ENCODE measurements around the gene EFCAB14. TPM values are rescaled to one million over a fixed set of nuclear protein-coding genes. Genes with fewer than 3 reads are reported as not detected.

Gene EFCAB14
- total RNA-seq, 1 donor from 2014 or later = 50.7 TPM

DNA sequence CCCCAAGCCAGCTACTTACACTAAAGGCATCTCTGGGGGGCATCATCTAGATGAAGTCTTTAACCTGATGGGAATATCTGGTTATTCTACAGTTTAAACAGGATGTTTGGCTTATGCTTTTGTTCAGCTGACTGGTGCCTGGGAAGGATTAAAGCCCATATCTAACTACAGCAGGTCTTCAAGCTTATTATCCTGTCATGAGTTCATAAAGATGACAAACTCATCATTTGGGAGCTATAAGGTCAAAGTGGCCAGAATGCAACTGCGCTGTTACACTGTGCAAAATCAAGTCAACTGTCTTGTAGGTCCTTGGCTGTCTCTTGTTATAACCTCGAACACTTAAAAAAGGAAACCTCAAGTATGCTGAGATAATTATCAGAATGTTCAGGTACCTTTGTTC, 83.7 kb downstream of the EFCAB14 start:
- H3K4me2 ChIP-seq (ENCODE audit: low read length) = no peak overlapping the region
- FAIRE-seq = no peak
- H3K9me3 ChIP-seq (ENCODE audit: insufficient read depth, low read depth, low read length) = no peaks in the 10 kb centered on the region
- no peaks in the 10 kb centered on the region for H3K4me1 Mint-ChIP-seq (ENCODE audit: low read depth, unreplicated experiment)
- no peak for DNase-seq (ENCODE audit: low read depth)
- no peaks in the 10 kb centered on the region for H4K20me1 ChIP-seq (ENCODE audit: insufficient read depth, low read length)
- no peak overlapping the region for H3K27ac Mint-ChIP-seq (ENCODE audit: unreplicated experiment)
- peaks cover 10% of the 10 kb centered on the region for H3K36me3 ChIP-seq (ENCODE audit: insufficient read depth, low read length)
- H3K36me3 Mint-ChIP-seq (ENCODE audit: low read depth, unreplicated experiment) = peaks cover 11% of the 10 kb centered on the region
- no peaks in the 10 kb centered on the region for H3K4me1 ChIP-seq (ENCODE audit: insufficient read depth, low read length)
- no peaks in the 10 kb centered on the region for H3K9me3 Mint-ChIP-seq (ENCODE audit: unreplicated experiment)
- no peak overlapping the region for H2AFZ ChIP-seq (ENCODE audit: low read depth, low read length)
- H3K79me2 ChIP-seq (ENCODE audit: insufficient read depth, low read length) = no peaks in the 10 kb centered on the region
- H3K27me3 Mint-ChIP-seq (ENCODE audit: low read depth, unreplicated experiment) = no peaks in the 10 kb centered on the region
- no peak overlapping the region for H3K4me3 ChIP-seq (ENCODE audit: insufficient read depth, low read depth, low read length)
- H3K27ac ChIP-seq (ENCODE audit: low read depth, low read length) = no peak overlapping the region
- TF ChIP-seq, protein P1, sequence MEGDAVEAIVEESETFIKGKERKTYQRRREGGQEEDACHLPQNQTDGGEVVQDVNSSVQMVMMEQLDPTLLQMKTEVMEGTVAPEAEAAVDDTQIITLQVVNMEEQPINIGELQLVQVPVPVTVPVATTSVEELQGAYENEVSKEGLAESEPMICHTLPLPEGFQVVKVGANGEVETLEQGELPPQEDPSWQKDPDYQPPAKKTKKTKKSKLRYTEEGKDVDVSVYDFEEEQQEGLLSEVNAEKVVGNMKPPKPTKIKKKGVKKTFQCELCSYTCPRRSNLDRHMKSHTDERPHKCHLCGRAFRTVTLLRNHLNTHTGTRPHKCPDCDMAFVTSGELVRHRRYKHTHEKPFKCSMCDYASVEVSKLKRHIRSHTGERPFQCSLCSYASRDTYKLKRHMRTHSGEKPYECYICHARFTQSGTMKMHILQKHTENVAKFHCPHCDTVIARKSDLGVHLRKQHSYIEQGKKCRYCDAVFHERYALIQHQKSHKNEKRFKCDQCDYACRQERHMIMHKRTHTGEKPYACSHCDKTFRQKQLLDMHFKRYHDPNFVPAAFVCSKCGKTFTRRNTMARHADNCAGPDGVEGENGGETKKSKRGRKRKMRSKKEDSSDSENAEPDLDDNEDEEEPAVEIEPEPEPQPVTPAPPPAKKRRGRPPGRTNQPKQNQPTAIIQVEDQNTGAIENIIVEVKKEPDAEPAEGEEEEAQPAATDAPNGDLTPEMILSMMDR (IDR thresholded peaks at IDR 0.05; ENCODE audit: insufficient read depth, low read depth, low read length) = no peak
- no peak for TF ChIP-seq EZH2 (IDR thresholded peaks at IDR 0.05; ENCODE audit: insufficient read depth, low read length)
- H3K4me3 Mint-ChIP-seq (ENCODE audit: unreplicated experiment) = no peak overlapping the region
- H3K9ac ChIP-seq (ENCODE audit: low read length) = no peak overlapping the region
- no peaks in the 10 kb centered on the region for H3K27me3 ChIP-seq (ENCODE audit: insufficient read depth, low read length)

DNA sequence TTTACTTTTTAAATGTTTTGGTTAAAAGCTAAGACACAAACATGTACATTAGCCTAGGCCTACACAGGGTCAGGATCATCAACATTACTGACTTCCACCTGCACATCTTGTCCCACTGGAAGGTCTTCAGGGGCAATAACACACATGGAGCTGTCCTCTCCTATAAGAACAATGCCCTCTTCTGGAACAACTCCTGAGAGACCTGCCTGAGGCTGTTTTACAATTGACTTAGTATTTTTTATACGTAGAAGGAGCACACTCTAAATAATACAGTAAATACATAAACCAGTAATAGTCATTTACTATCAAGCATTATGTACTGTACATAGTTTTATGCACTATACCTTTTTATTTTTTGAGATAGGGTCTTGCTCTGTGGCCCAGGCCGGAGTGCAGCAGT, 88.2 kb downstream of the EFCAB14 start:
- no peaks in the 10 kb centered on the region for H4K20me1 ChIP-seq (ENCODE audit: insufficient read depth, low read length)
- H2AFZ ChIP-seq (ENCODE audit: low read depth, low read length) = no peak overlapping the region
- peaks cover 10% of the 10 kb centered on the region for H3K36me3 ChIP-seq (ENCODE audit: insufficient read depth, low read length)
- FAIRE-seq (no peak), DNase-seq (ENCODE audit: low read depth) (no peak)
- H3K27me3 ChIP-seq (ENCODE audit: insufficient read depth, low read length) = no peaks in the 10 kb centered on the region
- Mint-ChIP-seq H3K4me1 (ENCODE audit: low read depth, unreplicated experiment) (no peaks in the 10 kb centered on the region), H3K36me3 (ENCODE audit: low read depth, unreplicated experiment) (peaks cover 13% of the 10 kb centered on the region), H3K27me3 (ENCODE audit: low read depth, unreplicated experiment) (no peaks in the 10 kb centered on the region), H3K9me3 (ENCODE audit: unreplicated experiment) (no peaks in the 10 kb centered on the region), H3K4me3 (ENCODE audit: unreplicated experiment) (no peak overlapping the region), H3K27ac (ENCODE audit: unreplicated experiment) (no peak overlapping the region)
- no peaks in the 10 kb centered on the region for H3K4me1 ChIP-seq (ENCODE audit: insufficient read depth, low read length)
- no peak overlapping the region for H3K4me3 ChIP-seq (ENCODE audit: insufficient read depth, low read depth, low read length)
- H3K9ac ChIP-seq (ENCODE audit: low read length) = no peak overlapping the region
- no peaks in the 10 kb centered on the region for H3K79me2 ChIP-seq (ENCODE audit: insufficient read depth, low read length)
- H3K4me2 ChIP-seq (ENCODE audit: low read length) = no peak overlapping the region
- TF ChIP-seq EZH2 (IDR thresholded peaks at IDR 0.05; ENCODE audit: insufficient read depth, low read length) = no peak
- TF ChIP-seq, protein P1 (IDR thresholded peaks at IDR 0.05; ENCODE audit: insufficient read depth, low read depth, low read length) = no peak
- H3K9me3 ChIP-seq (ENCODE audit: insufficient read depth, low read depth, low read length) = no peaks in the 10 kb centered on the region
- no peak overlapping the region for H3K27ac ChIP-seq (ENCODE audit: low read depth, low read length)

Other genes starting within 250 kb of the EFCAB14 start
- 0.07 and 0.29 TPM in 2 replicates for gene DMBX1, start 229.3 kb downstream of the EFCAB14 start, total RNA-seq
- not detected in 2 replicates for gene KNCN, start 167.5 kb downstream of the EFCAB14 start, total RNA-seq
- gene MKNK1, start 114.8 kb downstream of the EFCAB14 start, total RNA-seq = 22.8 and 26.9 TPM in 2 replicates
- gene MOB3C, start 102.3 kb downstream of the EFCAB14 start, total RNA-seq = 4.8 and 5.5 TPM in 2 replicates
- 19.3 and 20.2 TPM in 2 replicates for gene ATPAF1, start 50.8 kb downstream of the EFCAB14 start, total RNA-seq
- not detected in 2 replicates for gene TEX38, start 47.3 kb downstream of the EFCAB14 start, total RNA-seq
- gene CYP4B1, start 79.9 kb upstream of the EFCAB14 start, total RNA-seq = not detected in 2 replicates
- not detected in 2 replicates for gene CYP4A11, start 222.4 kb upstream of the EFCAB14 start, total RNA-seq